Psoas muscle (tissue), 8 donors: Measurements from ENCODE around the gene ARHGEF16. TPM values are rescaled to one million over a fixed set of nuclear protein-coding genes. Genes with fewer than 3 reads are reported as not detected.
A peak's percentile ranks its signal among the peaks of the same experiment; 100 is the strongest.

Source experiments
- ATAC-seq, 4 donors: fragments of 200-7000 bp; cut with Tn5 transposase; one replicate each; pipeline ENCODE4 v1.9.1; 2020; ENCODE audit warnings: moderate library complexity in 3 of 4, mild to moderate bottlenecking in 2 of 4
- DNase-seq, 2 donors: peaks; one replicate each; pipeline ENCODE4 v3.0.0-alpha.2; 2020
- H3K27ac ChIP-seq: fragments of 200-600 bp; one replicate; pipeline ENCODE4 v1.8.0; 2022
- H3K27me3 ChIP-seq, 3 donors: fragments of 200-600 bp in 1 of 3; one replicate each; pipeline versions ENCODE4 v1.6.1 to v1.8.0; 2013 to 2022; ENCODE audit warnings: low read length in 2 of 3, mild to moderate bottlenecking in 2 of 3, moderate library complexity in 1 of 3; ENCODE audit not compliant: insufficient read depth in 3 of 3
- H3K36me3 ChIP-seq, 2 donors: fragments of 200-600 bp in 1 of 2; one replicate each; pipeline versions ENCODE4 v1.6.1 to v1.8.0; 2013 to 2022; ENCODE audit warnings: low read depth in 1 of 2, mild to moderate bottlenecking in 1 of 2, moderate library complexity in 1 of 2; ENCODE audit not compliant: insufficient read depth in 1 of 2
- H3K4me1 ChIP-seq: fragments of 200-600 bp; one replicate; pipeline ENCODE4 v1.8.0; 2022
- H3K4me3 ChIP-seq: fragments of 200-600 bp; one replicate; pipeline ENCODE4 v1.8.0; 2022; ENCODE audit warnings: mild to moderate bottlenecking
- H3K9me3 ChIP-seq: fragments of 200-600 bp; one replicate; pipeline ENCODE4 v1.8.0; 2022
- CTCF ChIP-seq: fragments of 200-600 bp; IDR thresholded peaks from one replicate; pipeline ENCODE4 v1.8.0; 2022; ENCODE audit warnings: antibody characterized with exemption
- WGBS, 3 donors: extraction: QIAGEN DNeasy Blood & Tissue Kit; methylation state at CpG; one replicate each; pipeline versions ENCODE4 v1.1.6 to v1.1.7; 2013; 5-methylcytosine and 5-hydroxymethylcytosine counted together
- intact Hi-C, 2 donors: fragments of 100-400 bp; cut with DNase I; formaldehyde crosslinking; loops; one replicate each; pipeline versions ENCODE4 v1.11.0 to v1.14.2; 2022
- polyA plus RNA-seq, 3 donors: library from polyadenylated mRNA; stranded (reverse); fragments of 200-250 nt; gene quantifications; one replicate each; pipeline ENCODE4 v1.2.3, GENCODE V29; 2013
- total RNA-seq, 4 donors: library from RNA; stranded (reverse); fragmentation: NEBNext Ultra II Directional in 2 of 4; extraction: Animal tissue kit (Norgen Biotek cat#: 25700) in 2 of 4; gene quantifications; one replicate each; pipeline versions ENCODE4 v1.2.1 to v1.2.4, GENCODE V29; 2021 to 2023
- donor health status: healthy with polysubstance abuse.
- donor health status: DM: no; HTN: no; CAD: no; lungs with moderate emphysema.
- donor health status: Bipolar disorder and iron deficiency.
- donor health status: healthy.
- donor health status: DM: yes; HTN: yes; CAD: no.
- donor health status: DM: no; HTN: no; CAD: no.
- donor health status: DM: no; HTN: no; CAD: no.
- donor health status: DM: yes; HTN: yes; CAD: no.

The ARHGEF16 gene
- total and polyA plus RNA-seq, 7 donors, result 0.29 to 0.56 (median 0.51) TPM

GRCh38 chr1:3411806-3412205 is 42.7 kb upstream of the ARHGEF16 start:
- Histone ChIP-seq H3K4me1 (no peaks in the 10 kb centered on the region), H3K27ac (no peak overlapping the region), H3K9me3 (peaks cover 3% of the 10 kb centered on the region), H3K27me3 (peaks cover 0 to 22% (median 6%) of the 10 kb centered on the region in 3 donors), H3K36me3 (no peaks in the 10 kb centered on the region), H3K4me3 (no peak overlapping the region)
- intact Hi-C loops, result no loop called here
- no peak for TF ChIP-seq CTCF
- DNase-seq (no peak), ATAC-seq (no peak)
- 87 to 88% (median 87%) methylated on average over 24 to 30 of the region's 30 CpGs for WGBS, 3 donors

- ATAC-seq (no peak), DNase-seq (no peak)
- no peaks in the 10 kb centered on the region for H3K36me3 ChIP-seq
- WGBS, 3 donors, result 92 to 95% (median 93%) methylated on average over 33 of the region's 33 CpGs
- H3K27ac ChIP-seq, result no peak overlapping the region
- no peak for TF ChIP-seq CTCF
- no peaks in the 10 kb centered on the region for H3K4me1 ChIP-seq
- H3K27me3 ChIP-seq, result peaks cover 0 to 22% (median 6%) of the 10 kb centered on the region in 3 donors
- intact Hi-C loops, result no loop called here
- H3K9me3 ChIP-seq, result peaks cover 9% of the 10 kb centered on the region
- H3K4me3 ChIP-seq, result no peak overlapping the region
Measured at GRCh38 chr1:3412376-3412775, 42.1 kb upstream of the ARHGEF16 start.

- WGBS, 3 donors, result 93 to 96% (median 94%) methylated on average over 22 to 34 of the region's 34 CpGs
- H3K27ac ChIP-seq, result peak overlapping the region; percentile 55
Measured at GRCh38 chr1:3413975-3414710, 40.3 kb upstream of the ARHGEF16 start.

GRCh38 chr1:3415260-3416090 is 39.0 kb upstream of the ARHGEF16 start:
- no peak overlapping the region for H3K4me3 ChIP-seq
- no peaks in the 10 kb centered on the region for H3K36me3 ChIP-seq
- ATAC-seq (peak; percentile 27 to 47 (median 34)), DNase-seq (peak in 1 of 2 donors; percentile 38)
- intact Hi-C loops, result no loop called here
- peaks cover 12% of the 10 kb centered on the region for H3K9me3 ChIP-seq
- no peaks in the 10 kb centered on the region for H3K4me1 ChIP-seq
- TF ChIP-seq CTCF, result no peak
- WGBS, 3 donors, result 62 to 69% (median 69%) methylated on average over 39 of the region's 39 CpGs
- peaks cover 0 to 36% (median 4%) of the 10 kb centered on the region in 3 donors for H3K27me3 ChIP-seq
- peak overlapping the region; percentile 55 for H3K27ac ChIP-seq

More at GRCh38 chr1:3413975-3414710, 40.3 kb upstream of the ARHGEF16 start:
- ATAC-seq (no peak), DNase-seq (no peak)
- Histone ChIP-seq H3K9me3 (peaks cover 12% of the 10 kb centered on the region), H3K4me3 (no peak overlapping the region), H3K27me3 (peaks cover 0 to 32% (median 6%) of the 10 kb centered on the region in 3 donors), H3K36me3 (no peaks in the 10 kb centered on the region), H3K4me1 (no peaks in the 10 kb centered on the region)
- intact Hi-C loops, result no loop called here
- TF ChIP-seq CTCF, result no peak
